Smooth muscle cell (in vitro differentiated cells): ENCODE measurements around the gene KRTCAP2. TPM values are rescaled to one million over a fixed set of nuclear protein-coding genes. Genes with fewer than 3 reads are reported as not detected.

Source experiments
- DNase-seq: peaks from one replicate; lab custom pipeline; 2025; ENCODE audit not compliant: unreplicated experiment; lab: John Stamatoyannopoulos, UW
- H2AFZ ChIP-seq: fragments of 200-600 bp; sonication (generic); 2 replicates; pipeline ENCODE4 v1.6.0; 2016; ENCODE audit warnings: antibody characterized with exemption, low read depth, mild to moderate bottlenecking
- H3F3A ChIP-seq: fragments of 200-600 bp; sonication (generic); 2 replicates; pipeline ENCODE4 v1.6.0; 2017; ENCODE audit warnings: antibody characterized with exemption, low read depth
- H3K27ac ChIP-seq: fragments of 200-600 bp; sonication (generic); 2 replicates; pipeline ENCODE4 v1.5.1; 2016; ENCODE audit warnings: low read depth, mild to moderate bottlenecking
- H3K27me3 ChIP-seq: fragments of 200-600 bp; sonication (generic); 2 replicates; pipeline ENCODE4 v1.6.1; 2016; ENCODE audit warnings: low read depth, mild to moderate bottlenecking
- H3K36me3 ChIP-seq: fragments of 200-600 bp; sonication (generic); 2 replicates; pipeline ENCODE4 v1.5.1; 2016; ENCODE audit warnings: low read depth
- H3K4me1 ChIP-seq: fragments of 200-600 bp; sonication (generic); 2 replicates; pipeline ENCODE4 v1.5.1; 2016; ENCODE audit warnings: low read depth
- H3K4me2 ChIP-seq: fragments of 200-600 bp; sonication (generic); 2 replicates; pipeline ENCODE4 v1.6.0; 2016; ENCODE audit warnings: mild to moderate bottlenecking
- H3K4me3 ChIP-seq: fragments of 200-600 bp; sonication (generic); 2 replicates; pipeline ENCODE4 v1.5.1; 2016; ENCODE audit warnings: mild to moderate bottlenecking
- H3K79me2 ChIP-seq: fragments of 200-600 bp; sonication (generic); 2 replicates; pipeline ENCODE4 v1.6.0; 2016; ENCODE audit warnings: low read depth, mild to moderate bottlenecking
- H3K9ac ChIP-seq: fragments of 200-600 bp; sonication (generic); 2 replicates; pipeline ENCODE4 v1.6.0; 2016; ENCODE audit warnings: low read depth
- H3K9me3 ChIP-seq: fragments of 200-600 bp; sonication (generic); replicated peaks from 2 replicates; pipeline ENCODE4 v1.5.1; 2016; ENCODE audit warnings: low read depth
- H4K20me1 ChIP-seq: fragments of 200-600 bp; sonication (generic); 2 replicates; pipeline ENCODE4 v1.6.0; 2016; ENCODE audit warnings: low read depth
- CTCF ChIP-seq: fragments of 200-600 bp; sonication (generic); IDR thresholded peaks from 2 replicates; pipeline ENCODE4 v1.5.1; 2017; ENCODE audit warnings: borderline replicate concordance, mild to moderate bottlenecking, antibody characterized with exemption; ENCODE audit not compliant: insufficient read depth, poor library complexity, severe bottlenecking
- WGBS: methylation state at CpG from one replicate; pipeline ENCODE4 v1.1.7; 2016; ENCODE audit warnings: low lambda C conversion rate; 5-methylcytosine and 5-hydroxymethylcytosine counted together
- polyA plus RNA-seq: library from polyadenylated mRNA; unstranded; fragments of >200 nt; fragmentation: Nextera tagmentation; extraction: Ambion mirVana; gene quantifications from 2 replicates; pipeline ENCODE4 v1.2.1, GENCODE V29; 2016
- total RNA-seq: library from RNA; depleted of rRNA; stranded (reverse); fragments of >200 nt; gene quantifications from 2 replicates; pipeline ENCODE4 v1.2.3, GENCODE V29; 2014

The KRTCAP2 gene
- total and polyA plus RNA-seq, 2 experiments from 2014 or later: 283 to 607 TPM

- 80% methylated on average over 6 of the region's 6 CpGs for WGBS
- Histone ChIP-seq H3K4me1 (no peaks in the 10 kb centered on the region), H4K20me1 (no peaks in the 10 kb centered on the region), H3K4me3 (no peak overlapping the region), H3K27me3 (no peaks in the 10 kb centered on the region), H3K4me2 (no peak overlapping the region), H3K9me3 (no peaks in the 10 kb centered on the region), H3F3A (no peaks in the 10 kb centered on the region), H3K79me2 (no peaks in the 10 kb centered on the region), H3K27ac (no peak overlapping the region), H2AFZ (no peak overlapping the region), H3K9ac (no peak overlapping the region), H3K36me3 (no peaks in the 10 kb centered on the region)
- DNase-seq: no peak
- TF ChIP-seq CTCF: no peak
Measured at GRCh38 chr1:155185783-155186066, 12.6 kb upstream of the KRTCAP2 start.

- WGBS: 84% methylated on average over 20 of the region's 21 CpGs
- no peaks in the 10 kb centered on the region for H3K36me3 ChIP-seq
- H3K4me1 ChIP-seq: no peaks in the 10 kb centered on the region
- no peak for DNase-seq
- no peak overlapping the region for H3K27ac ChIP-seq
- H3K27me3 ChIP-seq: no peaks in the 10 kb centered on the region
- no peak overlapping the region for H3K4me2 ChIP-seq
- H2AFZ ChIP-seq: no peak overlapping the region
- no peaks in the 10 kb centered on the region for H3K9me3 ChIP-seq
- H3F3A ChIP-seq: no peaks in the 10 kb centered on the region
- H3K79me2 ChIP-seq: no peaks in the 10 kb centered on the region
- TF ChIP-seq CTCF: no peak
- no peak overlapping the region for H3K4me3 ChIP-seq
- H3K9ac ChIP-seq: no peak overlapping the region
- H4K20me1 ChIP-seq: no peaks in the 10 kb centered on the region
Measured at GRCh38 chr1:155184835-155185782, 12.0 kb upstream of the KRTCAP2 start.

GRCh38 chr1:155184351-155184811, 11.3 kb upstream of the KRTCAP2 start:
- no peak overlapping the region for H3K9ac ChIP-seq
- no peak for TF ChIP-seq CTCF
- no peaks in the 10 kb centered on the region for H4K20me1 ChIP-seq
- no peaks in the 10 kb centered on the region for H3K27me3 ChIP-seq
- H3K9me3 ChIP-seq: no peaks in the 10 kb centered on the region
- no peak overlapping the region for H3K4me2 ChIP-seq
- DNase-seq: no peak
- H3K36me3 ChIP-seq: no peaks in the 10 kb centered on the region
- H3K4me3 ChIP-seq: no peak overlapping the region
- H3K27ac ChIP-seq: no peak overlapping the region
- H3F3A ChIP-seq: no peaks in the 10 kb centered on the region
- H3K4me1 ChIP-seq: no peaks in the 10 kb centered on the region
- no peaks in the 10 kb centered on the region for H3K79me2 ChIP-seq
- no peak overlapping the region for H2AFZ ChIP-seq
- WGBS: 95% methylated on average over 4 of the region's 4 CpGs

- Histone ChIP-seq H3K4me1 (no peaks in the 10 kb centered on the region), H3K9ac (no peak overlapping the region), H3K4me3 (no peak overlapping the region), H4K20me1 (no peaks in the 10 kb centered on the region), H3F3A (no peaks in the 10 kb centered on the region), H3K27ac (no peak overlapping the region), H3K79me2 (no peaks in the 10 kb centered on the region), H3K27me3 (no peaks in the 10 kb centered on the region), H2AFZ (no peak overlapping the region), H3K36me3 (no peaks in the 10 kb centered on the region), H3K4me2 (no peak overlapping the region), H3K9me3 (no peaks in the 10 kb centered on the region)
- no peak for TF ChIP-seq CTCF
- DNase-seq: no peak
- 96% methylated on average over 20 of the region's 20 CpGs for WGBS
Measured at GRCh38 chr1:155183775-155184221, 10.7 kb upstream of the KRTCAP2 start.
